Loucy (cell line): Measurements from ENCODE around the gene LRBA.

Source experiments
- CTCF ChIP-seq: fragments of 200-600 bp; sonication (generic); conservative IDR thresholded peaks from 2 replicates; pipeline ENCODE4 v1.5.1; 2014; ENCODE audit warnings: mild to moderate bottlenecking, antibody characterized with exemption, low read length
- EZH2phosphoT487 ChIP-seq: fragments of 200-600 bp; IDR thresholded peaks from 2 replicates; pipeline ENCODE4 v1.6.1; 2018; ENCODE audit warnings: antibody characterized with exemption, mild to moderate bottlenecking, moderate library complexity, borderline replicate concordance

GRCh38 chr4:150938417-150938816 lies 76.7 kb downstream of the LRBA start:
- TF ChIP-seq CTCF = no peak
- no peak for TF ChIP-seq EZH2phosphoT487
